ENCODE data around the gene TRIO. TPM values are rescaled to one million over a fixed set of nuclear protein-coding genes. Genes with fewer than 3 reads are reported as not detected.

TRIO gene
- polyA plus RNA-seq, 1 donor, result 130 TPM

DNA sequence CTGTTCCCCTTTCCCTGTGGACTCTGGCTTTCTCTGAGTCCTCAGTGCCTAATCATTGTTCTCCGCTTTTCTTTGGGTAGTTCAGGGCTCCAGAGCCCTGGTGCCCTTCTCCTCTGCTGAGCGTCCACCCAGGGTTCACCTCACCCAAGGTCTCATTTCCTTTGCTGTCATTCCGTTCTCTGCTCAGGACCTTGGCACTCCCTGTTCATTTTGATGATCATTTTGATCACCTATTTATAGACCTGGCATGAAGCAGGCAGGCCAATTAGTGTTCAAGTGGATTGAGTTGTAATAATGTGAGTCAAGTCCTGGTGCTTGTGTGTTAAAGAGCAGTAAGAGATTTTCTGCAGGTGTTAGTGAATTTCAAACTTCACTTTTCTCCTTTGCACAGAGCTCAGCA is 3.6 kb downstream of the TRIO start:
- DNase-seq, result no peak

DNA sequence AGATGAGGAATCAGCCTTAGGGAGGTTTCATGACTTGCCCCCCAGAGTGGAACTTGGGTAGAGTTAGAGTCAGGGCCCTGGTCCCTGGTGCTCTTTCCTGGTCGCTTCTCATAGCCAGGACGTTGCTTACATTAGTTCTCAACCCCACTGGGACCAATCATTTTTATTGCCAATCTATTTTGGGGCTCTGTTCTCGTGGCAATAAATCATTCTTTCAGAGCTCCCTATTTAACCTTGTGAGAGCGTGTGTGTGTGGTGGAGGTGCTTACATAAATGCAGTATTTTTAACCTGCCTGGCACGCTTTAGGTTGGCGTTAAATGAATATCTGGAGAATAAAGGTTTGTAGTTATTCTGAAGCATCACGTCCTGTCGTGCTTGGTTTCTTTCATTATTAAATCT is 4.1 kb downstream of the TRIO start:
- no peak for DNase-seq

DNA sequence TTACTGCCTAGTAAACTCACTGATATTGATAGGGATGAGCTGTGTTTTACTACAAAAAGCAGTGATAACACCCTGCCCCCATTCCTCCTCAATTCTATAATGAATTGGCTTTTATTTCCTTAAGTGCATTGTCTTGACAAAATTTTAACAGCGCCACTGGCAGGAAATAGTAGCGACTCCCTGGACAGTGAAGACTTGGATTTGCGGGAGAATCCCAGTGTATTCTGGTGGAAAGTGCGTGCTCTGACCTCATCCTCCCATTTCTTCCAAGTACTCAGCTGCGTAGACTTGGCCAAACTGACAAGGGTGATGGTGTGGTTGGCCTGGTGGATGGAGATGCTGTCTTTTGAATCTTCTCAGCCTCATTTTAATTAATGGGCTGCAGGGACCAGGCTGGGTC is 5.3 kb downstream of the TRIO start:
- no peak for DNase-seq

DNA sequence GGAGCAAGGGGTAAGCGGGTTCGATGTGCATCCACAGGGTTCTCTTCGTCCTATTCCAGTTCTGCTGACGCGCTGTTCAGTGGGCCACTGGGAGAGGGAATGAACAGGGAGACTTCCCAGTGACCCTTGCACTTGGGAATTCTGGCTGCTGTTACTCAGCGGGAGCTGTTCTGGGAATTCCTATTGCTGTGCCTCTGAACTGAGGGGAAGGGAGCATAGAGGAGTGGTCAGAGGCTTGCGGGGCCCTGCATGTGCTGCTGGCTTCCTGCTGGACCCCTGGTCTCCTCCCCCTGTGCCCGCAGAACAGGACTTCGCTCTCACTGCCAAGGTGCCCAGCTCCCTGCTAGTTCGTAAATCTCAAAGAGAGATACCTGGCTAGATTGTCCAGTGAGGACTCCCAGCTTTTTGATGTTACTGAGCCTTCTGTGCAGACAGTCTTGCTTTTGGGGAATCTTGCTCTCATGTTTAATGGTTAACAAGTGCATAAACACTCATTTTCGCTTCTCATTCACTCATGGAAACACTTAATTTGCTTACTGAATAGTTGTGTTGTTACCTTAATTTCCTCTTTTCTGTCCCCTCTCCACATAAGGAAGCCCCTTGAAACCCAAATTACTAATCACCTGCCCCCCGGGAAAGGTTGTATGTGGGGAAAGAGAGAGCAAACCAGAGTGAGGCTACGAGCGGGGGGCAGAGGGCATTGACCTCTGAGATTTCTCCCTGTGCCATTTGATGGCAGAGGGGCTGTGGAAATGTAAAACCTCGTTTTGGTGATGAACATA is 5.9 kb downstream of the TRIO start:
- no peak for DNase-seq

DNA sequence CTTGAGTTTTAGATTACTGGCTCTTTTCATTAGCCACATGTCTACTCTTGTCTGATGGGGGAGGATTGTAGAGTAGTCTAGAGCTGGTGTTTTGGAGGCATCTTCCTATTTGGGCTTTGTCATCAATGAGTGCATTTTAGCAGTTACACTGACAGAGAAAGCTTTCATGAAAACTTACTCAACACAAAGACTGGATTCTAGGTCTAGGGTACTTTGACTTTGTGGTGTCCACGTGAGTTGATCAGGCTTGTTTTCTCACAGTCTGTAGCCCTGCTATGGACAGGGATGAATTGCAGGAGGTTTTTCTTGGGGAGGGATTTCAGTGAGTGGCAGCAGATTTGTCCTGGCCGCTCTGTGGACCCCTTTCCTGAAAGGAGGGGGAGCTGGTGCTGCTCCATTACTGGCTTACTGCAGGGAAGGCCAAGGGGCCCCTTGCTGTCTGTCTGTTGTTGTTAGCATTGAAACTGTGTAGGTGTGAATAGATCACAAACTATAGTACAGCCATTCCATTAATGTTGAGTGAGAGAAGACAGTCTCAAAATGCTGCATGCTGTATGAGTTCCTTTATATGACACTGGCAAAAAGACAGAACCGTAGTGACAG is 6.6 kb downstream of the TRIO start:
- no peak for DNase-seq

DNA sequence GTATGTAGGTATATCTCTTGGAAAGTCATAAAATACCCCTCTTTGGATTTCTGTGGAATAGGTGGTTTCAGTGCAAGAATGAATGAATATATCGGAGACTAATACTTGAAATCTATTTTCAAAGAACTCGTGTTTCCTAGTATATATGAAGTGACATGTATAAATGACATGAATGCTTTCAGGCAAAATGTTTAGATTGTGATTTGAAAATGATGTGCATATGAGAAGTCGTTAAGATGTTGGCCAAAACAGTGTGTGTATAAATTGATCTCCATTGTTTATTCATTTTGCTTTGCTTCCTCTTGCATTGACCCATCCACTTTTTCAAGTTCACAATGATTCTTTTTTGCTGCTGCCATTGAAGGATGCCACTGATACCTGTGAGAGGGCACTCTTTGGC is 8.3 kb downstream of the TRIO start:
- no peak for DNase-seq

DNA sequence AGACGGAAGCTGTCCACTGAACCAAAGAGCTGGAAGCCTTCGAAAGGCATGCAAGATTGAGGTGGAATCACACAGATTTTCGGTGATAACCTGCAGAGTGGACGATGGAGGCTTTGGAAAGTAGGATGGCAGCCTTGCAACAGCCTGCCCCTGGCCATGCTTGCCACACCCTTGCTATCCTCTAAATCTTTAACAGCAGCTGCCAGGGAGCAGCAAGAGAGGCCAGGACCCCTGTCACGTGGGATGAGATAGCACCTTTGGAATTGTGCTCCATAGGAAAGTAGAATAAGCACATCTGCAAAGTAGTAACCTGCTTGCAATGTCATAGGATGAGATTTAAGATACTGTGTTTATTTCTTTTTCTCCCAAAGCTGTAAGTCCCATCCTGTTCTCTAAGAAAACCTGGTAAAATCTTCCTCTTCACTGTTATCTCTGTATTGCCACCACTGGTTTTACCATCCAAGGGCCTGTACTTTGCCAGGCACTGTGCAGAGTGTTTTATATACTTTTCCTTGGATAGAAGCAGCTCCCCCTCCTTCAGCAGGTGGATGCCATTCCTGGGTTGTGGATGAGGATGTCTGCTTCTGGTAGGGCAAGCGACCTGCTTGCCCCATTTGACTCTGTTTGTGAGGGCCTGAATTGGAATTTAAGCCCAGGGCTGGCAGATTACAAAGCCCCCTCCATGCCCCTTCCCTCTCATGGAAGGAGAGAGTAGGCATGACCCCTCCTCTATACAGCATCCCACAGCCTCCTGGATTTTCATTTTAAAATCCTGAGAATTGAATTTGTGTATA is 10.1 kb downstream of the TRIO start:
- DNase-seq, result no peak

DNA sequence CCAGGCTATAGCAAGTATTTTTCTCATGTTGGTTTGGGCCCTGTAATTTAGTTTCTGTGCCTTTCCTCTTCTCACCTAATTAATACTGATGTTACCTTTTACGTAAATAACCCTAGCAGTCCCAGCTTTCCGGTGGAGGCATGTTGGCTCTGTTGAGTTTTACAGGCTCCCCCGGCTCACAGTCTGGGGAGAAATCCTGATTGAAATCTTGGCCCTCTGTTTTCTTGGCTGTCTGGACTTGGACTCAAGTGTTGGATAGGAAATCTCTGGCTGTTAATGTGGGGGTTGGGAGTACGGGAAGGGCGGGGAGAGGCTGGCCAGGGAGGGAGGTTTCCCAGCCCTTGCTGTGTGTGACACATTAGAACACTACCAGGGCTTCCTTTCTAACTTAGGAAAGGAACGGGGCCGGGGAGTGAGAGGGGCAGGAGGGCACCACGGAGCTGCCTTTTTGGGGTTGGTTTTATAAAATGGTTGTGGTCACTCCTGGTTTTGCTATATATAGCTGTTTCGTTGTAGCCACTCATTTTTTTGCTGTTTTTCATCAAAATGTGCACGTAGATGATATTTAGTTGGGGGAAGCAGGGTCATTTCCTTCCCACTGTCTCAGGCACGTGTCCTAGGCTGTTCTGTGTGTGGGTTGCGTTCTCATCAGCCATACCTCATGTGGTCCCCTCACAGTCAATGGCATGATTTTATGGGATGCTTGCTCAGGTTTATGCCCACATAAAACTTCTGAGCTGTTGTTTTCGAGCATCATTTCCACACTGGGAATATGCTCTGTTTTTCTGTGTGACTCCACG is 11.0 kb downstream of the TRIO start:
- peak; percentile 68 for DNase-seq

DNA sequence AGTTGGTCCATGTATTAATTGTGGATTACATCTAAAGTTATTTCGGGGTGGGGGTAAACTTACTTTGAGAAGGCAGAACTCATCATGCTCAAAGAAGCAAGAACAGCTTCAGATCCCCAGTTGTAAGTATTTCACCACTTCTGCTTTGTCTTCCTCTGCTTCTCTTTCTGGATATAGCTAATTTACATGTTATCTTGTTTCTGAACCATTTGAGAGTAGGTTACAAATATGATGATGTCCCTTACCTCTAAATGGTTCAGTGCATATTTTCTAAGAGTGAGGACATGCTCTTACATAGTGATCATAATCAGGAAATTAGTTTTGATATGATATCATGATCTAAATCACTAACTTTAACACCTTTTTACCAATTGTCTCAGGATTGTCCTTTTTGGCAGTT is 11.9 kb downstream of the TRIO start:
- DNase-seq, result no peak

DNA sequence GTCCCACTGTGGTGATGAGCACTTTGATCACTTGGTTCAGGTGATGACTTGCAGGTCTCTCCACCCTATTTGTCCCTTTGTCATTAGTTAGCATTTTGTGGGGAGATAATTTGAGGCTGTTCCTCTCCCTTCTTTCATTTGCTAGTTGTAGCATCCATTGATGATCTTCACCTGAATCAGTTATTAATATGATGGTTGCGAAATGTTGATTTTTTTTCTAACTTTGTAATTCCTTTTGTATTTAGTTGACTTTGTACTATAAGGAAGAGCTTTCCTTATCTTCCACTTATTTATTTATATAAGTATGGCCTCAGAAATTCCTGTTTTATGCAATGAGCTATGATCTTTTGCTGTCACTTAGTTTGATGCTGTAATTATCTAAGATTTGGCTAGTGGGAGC is 12.6 kb downstream of the TRIO start:
- no peak for DNase-seq

DNA sequence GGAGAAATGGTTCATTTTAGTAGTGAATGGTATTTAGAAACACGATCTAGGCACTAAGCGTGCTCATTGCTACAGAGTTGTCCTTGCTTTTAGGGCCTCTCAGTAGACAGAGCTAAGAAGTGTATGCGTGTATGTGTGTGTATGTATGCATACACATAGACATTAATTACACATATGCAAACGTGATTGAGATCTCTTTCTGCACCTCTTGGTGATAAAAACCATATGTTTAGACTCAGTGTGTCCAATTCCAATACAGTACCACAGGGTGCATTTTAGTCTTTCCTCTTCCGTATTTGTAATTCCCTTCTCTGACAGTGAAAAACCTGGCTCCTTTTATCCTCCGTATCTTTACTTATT is 13.1 kb downstream of the TRIO start:
- DNase-seq, result no peak

DNA sequence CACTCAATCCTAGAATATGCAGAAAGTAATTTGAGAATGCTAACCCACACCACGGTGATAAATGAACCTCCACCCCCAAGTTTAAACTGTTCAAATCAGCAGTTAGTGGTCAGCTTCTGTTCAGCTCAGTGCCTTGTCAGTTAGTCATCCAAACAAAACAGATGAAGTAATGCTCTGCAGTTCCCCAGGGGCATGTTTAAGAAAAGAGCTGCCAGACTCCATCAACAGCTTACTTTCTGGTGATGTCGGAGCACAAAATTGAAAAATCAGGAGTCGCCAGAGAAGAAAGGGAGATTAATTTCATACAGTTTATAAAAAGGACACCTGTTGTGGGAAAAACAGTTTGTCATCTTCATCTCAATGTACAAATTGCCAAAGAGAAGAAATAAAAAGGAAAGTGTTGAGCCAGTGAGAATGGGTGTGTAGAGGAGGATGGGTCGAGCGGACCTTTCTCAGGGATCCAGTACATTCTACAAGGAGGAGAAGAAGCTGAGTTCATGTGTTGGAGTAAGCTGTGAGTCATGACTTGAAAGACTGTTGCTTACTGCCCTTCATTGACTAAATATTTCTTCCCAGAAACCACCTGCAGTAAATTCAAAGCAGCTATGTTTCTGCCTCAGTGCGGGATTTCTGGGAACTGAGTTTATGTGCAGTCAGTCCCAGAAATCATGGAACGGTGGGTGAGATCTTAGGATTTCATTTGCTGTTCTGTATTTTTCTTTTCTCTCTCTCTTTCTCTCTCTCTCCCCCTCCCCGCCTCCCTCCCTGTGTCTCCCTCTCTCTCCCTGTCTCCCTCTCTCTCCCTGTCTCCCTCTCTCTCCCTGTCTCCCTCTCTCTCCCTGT is 13.7 kb downstream of the TRIO start:
- DNase-seq, result no peak

DNA sequence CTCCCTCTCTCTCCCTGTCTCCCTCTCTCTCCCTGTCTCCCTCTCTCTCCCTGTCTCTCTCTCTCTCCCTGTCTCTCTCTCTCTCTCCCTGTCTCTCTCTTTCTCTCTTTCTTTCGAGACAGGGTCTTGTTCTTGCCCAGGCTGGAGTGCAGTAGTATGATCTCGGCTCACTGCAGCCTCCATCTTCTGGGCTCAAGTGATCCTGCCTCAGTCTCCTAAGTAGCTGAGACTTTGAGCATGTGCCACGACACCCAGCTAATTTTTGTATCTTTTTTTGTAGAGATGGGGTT is 14.3 kb downstream of the TRIO start:
- DNase-seq, result no peak

DNA sequence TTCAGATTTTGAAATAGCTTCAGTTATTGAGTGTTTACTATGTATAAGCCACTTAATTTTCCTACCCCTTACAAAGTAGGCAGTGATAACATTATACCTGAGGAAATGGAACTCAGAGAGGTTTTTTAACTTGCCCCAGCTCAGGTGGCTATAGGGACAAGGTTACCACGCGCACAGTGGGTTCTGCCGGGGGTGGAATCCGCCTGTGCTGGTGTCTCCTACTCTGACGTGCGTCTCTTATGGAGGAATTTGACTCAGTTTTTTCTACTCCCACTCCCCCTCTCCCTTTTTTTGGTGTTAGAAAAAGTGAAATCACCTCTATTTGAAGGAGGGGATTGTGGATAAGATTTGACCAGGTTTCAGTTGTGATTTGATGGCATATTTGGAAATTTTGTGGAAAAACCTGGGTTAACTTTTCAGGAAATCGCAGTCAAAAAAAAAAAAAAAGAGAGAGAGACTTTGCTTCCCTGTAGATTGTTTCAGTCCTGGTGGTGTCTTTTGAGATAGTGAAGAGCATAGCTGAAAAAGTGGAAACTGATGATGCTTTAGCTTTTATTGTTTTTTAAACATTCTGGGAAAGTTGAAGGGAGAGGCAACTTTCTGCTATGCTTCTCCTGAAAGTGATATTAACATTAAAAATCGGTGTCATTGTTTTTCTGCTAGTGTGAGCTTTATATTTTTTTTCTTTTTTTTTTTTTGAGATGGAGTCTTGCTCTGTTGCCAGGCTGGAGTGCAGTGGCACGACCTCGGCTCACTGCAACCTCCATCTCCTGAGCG is 15.9 kb downstream of the TRIO start:
- no peak for DNase-seq

DNA sequence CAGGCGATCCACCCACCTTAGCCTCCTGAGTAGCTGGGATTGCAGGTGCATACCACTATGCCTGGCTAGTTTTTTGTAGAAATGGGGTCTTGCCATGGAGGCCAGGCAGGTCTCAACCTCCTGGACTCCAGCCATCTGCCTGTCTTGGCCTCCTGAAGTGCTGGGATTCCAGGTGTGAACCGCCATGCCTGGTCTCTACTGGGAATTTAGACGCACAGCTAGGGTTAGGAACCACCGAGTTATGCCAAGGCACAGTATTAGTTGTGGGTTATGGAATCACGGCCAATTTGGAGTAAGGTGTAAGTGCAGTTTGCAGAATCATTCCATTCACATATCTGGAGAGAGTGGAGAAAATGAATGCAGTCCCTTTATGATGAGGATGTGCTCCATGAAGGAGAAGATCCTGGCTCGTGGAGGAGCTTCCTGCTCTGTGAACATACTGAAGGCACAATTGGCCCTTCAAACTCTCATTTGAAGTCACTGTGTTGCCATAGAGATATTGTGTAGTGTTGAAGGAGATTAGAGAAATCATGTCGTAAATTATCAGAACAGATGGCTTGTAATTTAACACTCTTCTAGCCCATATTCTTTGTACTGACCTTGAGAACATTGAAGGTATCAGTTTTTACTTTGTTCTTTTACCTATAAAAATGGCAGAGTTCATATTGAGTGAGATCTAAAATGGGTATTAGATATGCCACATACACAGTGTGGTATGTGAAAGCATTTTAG is 18.8 kb downstream of the TRIO start:
- no peak for DNase-seq

DNA sequence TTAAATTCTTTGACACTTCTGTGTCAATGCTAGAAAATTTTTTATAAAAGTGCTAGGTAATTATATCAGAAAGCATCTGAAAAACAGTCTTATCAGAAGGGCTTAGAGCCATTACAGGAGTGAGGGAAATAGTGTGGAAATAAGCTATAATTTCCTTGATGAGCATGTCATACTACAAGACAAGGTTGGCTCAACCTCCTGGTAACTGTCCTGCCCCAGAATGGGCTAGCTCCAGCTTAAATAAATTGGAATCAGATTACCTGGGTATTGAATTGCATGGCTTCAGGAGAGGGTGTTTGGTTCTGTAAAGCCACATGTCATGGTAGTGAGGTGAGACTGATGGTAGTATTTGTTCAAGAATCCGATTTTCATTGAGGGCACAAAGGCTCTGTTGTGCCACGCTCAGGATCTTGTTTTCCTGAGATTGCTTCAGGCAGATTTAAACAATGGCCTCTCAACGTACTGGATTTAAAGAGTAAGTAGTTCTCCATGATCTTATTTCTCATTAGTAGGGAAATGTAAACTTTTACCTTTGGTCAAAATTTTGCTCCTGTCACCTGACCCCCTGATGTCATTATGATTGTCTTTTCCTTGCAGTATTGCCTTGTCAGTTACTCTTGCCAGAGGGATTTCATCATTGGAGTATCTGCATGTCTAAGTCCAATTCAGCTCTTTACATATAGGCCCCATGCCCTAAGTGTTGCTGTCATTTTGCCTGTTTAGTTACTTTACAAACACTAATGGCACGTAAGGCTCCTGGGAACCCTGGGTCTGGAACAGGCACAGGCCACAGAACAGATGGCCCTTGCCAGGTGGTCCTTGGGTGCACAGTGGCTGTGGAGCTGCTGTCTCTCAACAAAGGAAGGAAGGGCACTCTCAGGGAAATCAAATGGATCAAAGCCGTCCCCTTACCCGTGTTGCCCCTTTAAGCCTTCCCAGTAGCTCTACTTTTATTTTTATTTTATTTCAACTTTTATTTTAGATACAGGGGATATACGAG is 21.3 kb downstream of the TRIO start:
- DNase-seq, result no peak

DNA sequence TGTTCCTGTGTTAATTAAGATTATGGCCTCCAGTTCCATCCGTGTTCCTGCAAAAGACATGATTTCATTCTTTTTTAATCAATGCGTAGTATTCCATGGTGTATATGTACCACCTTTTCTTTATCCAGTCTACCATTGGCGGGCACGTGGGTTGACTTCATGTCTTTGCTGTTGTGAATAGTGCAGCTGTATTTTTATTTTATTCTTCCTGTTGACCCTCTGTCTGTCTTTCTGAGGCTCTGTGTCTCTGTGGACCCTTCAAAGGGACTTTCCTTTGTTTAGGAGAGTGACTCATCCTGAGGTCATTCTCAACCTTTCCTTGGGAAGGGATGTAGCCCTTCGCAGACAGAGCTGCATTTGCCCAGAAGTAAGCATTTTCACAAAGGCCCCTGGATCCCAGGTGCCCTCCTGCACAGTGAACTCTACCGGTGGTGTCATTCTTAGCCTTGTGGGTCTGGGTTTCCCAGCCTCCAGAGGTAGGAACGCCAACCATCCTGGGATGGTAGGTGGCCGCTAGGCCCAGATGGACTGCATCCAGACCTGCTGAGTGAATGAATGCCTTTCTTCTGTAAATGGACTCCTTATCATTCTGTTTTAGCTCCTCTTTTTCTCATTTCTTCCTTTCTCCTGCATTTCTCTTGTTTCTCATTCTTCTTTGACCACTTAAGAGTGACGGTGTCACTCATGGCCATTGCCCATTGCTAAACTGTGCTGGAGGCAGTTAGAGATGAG is 22.4 kb downstream of the TRIO start:
- no peak for DNase-seq

DNA sequence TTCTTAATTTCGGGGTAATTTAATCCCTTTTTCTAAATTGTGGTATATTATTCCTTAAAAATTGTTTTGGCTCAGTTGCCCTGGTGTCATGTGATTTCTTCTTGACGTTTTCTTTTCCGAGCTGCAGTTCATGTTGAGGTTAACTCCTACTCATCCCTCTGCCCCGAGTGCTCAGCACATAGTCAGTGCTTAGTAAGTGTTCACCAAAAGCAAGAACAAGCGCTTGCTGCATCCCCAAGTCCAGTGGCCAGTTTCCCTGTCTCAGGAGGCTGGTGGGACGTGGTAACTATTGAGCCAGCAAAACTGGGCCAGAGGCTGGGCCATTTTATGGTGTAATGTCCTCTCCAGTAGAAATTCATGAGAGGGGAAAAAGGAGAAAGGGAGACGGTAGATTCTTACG is 23.3 kb downstream of the TRIO start:
- no peak for DNase-seq

Data from left kidney (tissue), 2 donors.